HEK293 (cell line): ENCODE results near the gene MCM7.

Source experiments
- CTCF ChIP-seq: fragments of 450-650 bp; formaldehyde crosslinking; IDR thresholded peaks from 2 replicates; pipeline ENCODE4 v1.5.1; 2016; ENCODE audit warnings: missing biosample characterization, missing genetic modification characterization
- HOXA7 ChIP-seq: sonication (generic); formaldehyde crosslinking; IDR thresholded peaks from 2 replicates; pipeline ENCODE4 v1.8.1; 2022; ENCODE audit warnings: missing genetic modification reagents, borderline replicate concordance
- REST ChIP-seq: fragments of 450-650 bp; formaldehyde crosslinking; IDR thresholded peaks from 2 replicates; pipeline ENCODE4 v1.5.1; 2016; ENCODE audit warnings: missing biosample characterization, missing genetic modification characterization
- ZNF404 ChIP-seq: fragments of 450-650 bp; formaldehyde crosslinking; IDR thresholded peaks from 2 replicates; pipeline ENCODE4 v1.5.1; 2017; ENCODE audit warnings: missing biosample characterization, missing genetic modification characterization

- no peak for TF ChIP-seq CTCF (tag by site-specific recombination)
- no peak for TF ChIP-seq REST (tag by site-specific recombination)
- no peak for TF ChIP-seq HOXA7 (CRISPR knock-in tag)
- no peak for TF ChIP-seq ZNF404 (tag by site-specific recombination)
These were observed 8.1 kb downstream of the MCM7 start for GRCh38 chr7:100093054-100093453.
